Sigmoid colon (tissue), 4 donors: ENCODE results near the gene EDNRA.

Experiments
- CTCF ChIP-seq, 4 experiments: fragments of 450-650 bp in 3 of 4; fragments of 200-600 bp in 1 of 4; IDR thresholded peaks; one replicate each; pipeline ENCODE4 v1.5.1; 2016 to 2019; ENCODE audit warnings: antibody characterized with exemption in 4 of 4, mild to moderate bottlenecking in 3 of 4, moderate library complexity in 2 of 4
- EP300 ChIP-seq, 4 donors: sonication (generic); formaldehyde crosslinking; IDR thresholded peaks; one replicate each; pipeline ENCODE4 v1.6.1; 2017; ENCODE audit warnings: antibody characterized with exemption in 4 of 4
- POLR2A ChIP-seq, 2 donors: fragments of 450-650 bp; IDR thresholded peaks; one replicate each; pipeline ENCODE4 v1.6.1; 2016; ENCODE audit warnings: antibody characterized with exemption in 2 of 2, mild to moderate bottlenecking in 2 of 2, moderate library complexity in 2 of 2
- POLR2AphosphoS5 ChIP-seq, 4 donors: sonication (generic); formaldehyde crosslinking; IDR thresholded peaks; one replicate each; pipeline ENCODE4 v1.6.1; 2017; ENCODE audit warnings: antibody characterized with exemption in 4 of 4

DNA sequence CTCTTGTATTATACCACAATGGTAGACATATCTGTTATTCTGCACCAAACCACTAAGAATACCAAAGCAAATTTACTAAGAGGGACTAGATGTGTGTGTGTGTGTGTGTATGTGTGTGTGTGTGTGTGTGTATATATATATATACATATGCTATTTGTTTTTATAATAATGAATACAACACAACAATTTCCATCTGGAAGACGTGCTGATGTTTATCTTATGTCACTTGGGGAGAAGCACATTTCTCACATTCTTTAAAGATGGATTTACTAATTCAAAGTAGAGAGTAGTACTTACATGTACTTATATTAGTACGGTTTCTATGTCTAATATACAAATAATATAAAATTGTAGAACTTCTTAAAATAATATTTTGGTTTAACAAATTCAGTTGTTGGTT lies 52.0 kb downstream of the EDNRA start:
- TF ChIP-seq CTCF (IDR thresholded peaks at IDR 0.05) (no peak), POLR2AphosphoS5 (IDR thresholded peaks at IDR 0.05) (no peak), POLR2A (IDR thresholded peaks at IDR 0.05) (no peak), EP300 (IDR thresholded peaks at IDR 0.05) (no peak)
